GF-D8 (cell line): ENCODE results near the gene RBM47.
"Not testable (repeated sequence)": the region's sequence is repeated elsewhere in the genome, so short reads cannot be mapped to it uniquely, and the experiment has no call there.

ENCODE experiments used
- DNase-seq: peaks from one replicate; lab custom pipeline; 2025; lab: John Stamatoyannopoulos, UW

The RBM47 gene

GRCh38 chr4:40486534-40486933, 143.1 kb downstream of the RBM47 start:
- no peak for DNase-seq

GRCh38 chr4:40484346-40485090, 145.1 kb downstream of the RBM47 start:
- no peak for DNase-seq

- DNase-seq, result no peak
Observed at GRCh38 chr4:40482985-40483647, 146.5 kb downstream of the RBM47 start.

GRCh38 chr4:40481977-40482376, 147.7 kb downstream of the RBM47 start:
- no peak for DNase-seq

GRCh38 chr4:40480291-40480690, 149.4 kb downstream of the RBM47 start:
- no peak for DNase-seq

GRCh38 chr4:40479378-40479777, 150.3 kb downstream of the RBM47 start:
- no peak for DNase-seq

GRCh38 chr4:40475609-40476008, 154.1 kb downstream of the RBM47 start:
- DNase-seq, result no peak

- DNase-seq, result no peak
Observed at GRCh38 chr4:40473578-40474388, 155.9 kb downstream of the RBM47 start.

- DNase-seq, result no peak
Observed at GRCh38 chr4:40471923-40472322, 157.7 kb downstream of the RBM47 start.

GRCh38 chr4:40466789-40467188, 162.9 kb downstream of the RBM47 start:
- DNase-seq, result no peak

GRCh38 chr4:40462326-40462725, 167.3 kb downstream of the RBM47 start:
- DNase-seq, result no peak

- no peak for DNase-seq
Observed at GRCh38 chr4:40461879-40462278, 167.8 kb downstream of the RBM47 start.

GRCh38 chr4:40461062-40461461, 168.6 kb downstream of the RBM47 start:
- no peak for DNase-seq

GRCh38 chr4:40458683-40459082, 171.0 kb downstream of the RBM47 start:
- DNase-seq, result no peak

- no peak for DNase-seq
Observed at GRCh38 chr4:40458109-40458508, 171.6 kb downstream of the RBM47 start.

GRCh38 chr4:40455340-40455902, 174.2 kb downstream of the RBM47 start:
- DNase-seq, result no peak

- no peak for DNase-seq
Observed at GRCh38 chr4:40454816-40455215, 174.8 kb downstream of the RBM47 start.

- no peak for DNase-seq
Observed at GRCh38 chr4:40453912-40454311, 175.8 kb downstream of the RBM47 start.

- no peak for DNase-seq
Observed at GRCh38 chr4:40448875-40449274, 180.8 kb downstream of the RBM47 start.

GRCh38 chr4:40446839-40447238, 182.8 kb downstream of the RBM47 start:
- DNase-seq, result no peak

- not testable (repeated sequence) for DNase-seq
Observed at GRCh38 chr4:40446261-40446750, 183.4 kb downstream of the RBM47 start.

GRCh38 chr4:40445671-40446070, 184.0 kb downstream of the RBM47 start:
- DNase-seq, result no peak
